ENCODE results near the gene RPRML.

DNA sequence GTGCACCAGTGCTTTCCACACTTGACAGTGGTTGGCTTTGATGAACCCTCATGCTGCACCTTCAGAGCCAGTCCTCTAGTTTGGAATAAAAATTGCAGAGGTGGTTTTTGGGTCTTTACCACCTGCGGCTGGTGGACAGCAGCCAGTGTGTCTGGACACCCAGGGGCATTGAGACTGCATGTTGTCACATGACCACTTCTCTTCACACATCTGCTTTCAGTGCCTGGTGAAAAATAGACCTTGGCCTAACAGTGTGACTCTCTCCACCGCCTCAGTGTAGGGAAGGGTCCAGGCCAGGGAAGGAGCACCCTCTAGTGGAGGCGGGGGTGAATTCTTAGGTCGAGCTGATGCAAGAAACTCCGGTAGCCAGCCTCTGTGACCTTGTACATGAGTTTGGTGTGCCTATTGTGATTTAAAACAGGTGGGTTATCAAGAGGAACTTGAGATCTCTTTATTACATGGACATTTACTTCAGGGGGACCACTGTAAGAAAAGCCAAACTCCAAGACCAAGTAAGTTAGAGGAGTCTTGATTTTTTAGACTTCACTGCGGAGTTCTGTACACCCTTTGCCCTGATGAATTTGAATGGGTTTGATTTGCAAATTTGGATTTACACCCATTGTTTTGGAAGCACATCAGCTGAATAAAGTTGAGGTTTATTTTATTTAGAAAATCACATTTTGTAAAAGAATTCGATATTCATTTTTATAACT is 38.2 kb downstream of the RPRML start:
- no peak for TF ChIP-seq POLR2AphosphoS5 (IDR thresholded peaks at IDR 0.05; ENCODE audit: low read depth, low read length)
- TF ChIP-seq POLR2A (IDR thresholded peaks at IDR 0.05; ENCODE audit: low read depth, low read length): no peak
- no peak for TF ChIP-seq TAF1 (IDR thresholded peaks at IDR 0.05; ENCODE audit: low read depth, low read length)
- no peak for TF ChIP-seq PAX5 (IDR thresholded peaks at IDR 0.05; ENCODE audit: insufficient read depth, low read length, severe bottlenecking)
- TF ChIP-seq POU2F2 (IDR thresholded peaks at IDR 0.05; ENCODE audit: low read depth, low read length): no peak
- no peak for TF ChIP-seq SPI1 (IDR thresholded peaks at IDR 0.05; ENCODE audit: low read depth, low read length)

Data from GM12891 (cell line).